Stimulated activated CD8-positive, alpha-beta memory T cell treated with anti-CD3 and anti-CD28 coated beads, Interleukin-2, amount 100 ng/mL, for 1 hour (primary cell): ENCODE results near the gene VCX2.
"Not testable (repeated sequence)": the region's sequence is repeated elsewhere in the genome, so short reads cannot be mapped to it uniquely, and the experiment has no call there.

Experiments used
- DNase-seq, 2 donors: peaks; one replicate each; pipeline ENCODE4 v3.0.0-alpha.2; 2020; ENCODE audit warnings: low read depth in 2 of 2

VCX2 gene

DNA sequence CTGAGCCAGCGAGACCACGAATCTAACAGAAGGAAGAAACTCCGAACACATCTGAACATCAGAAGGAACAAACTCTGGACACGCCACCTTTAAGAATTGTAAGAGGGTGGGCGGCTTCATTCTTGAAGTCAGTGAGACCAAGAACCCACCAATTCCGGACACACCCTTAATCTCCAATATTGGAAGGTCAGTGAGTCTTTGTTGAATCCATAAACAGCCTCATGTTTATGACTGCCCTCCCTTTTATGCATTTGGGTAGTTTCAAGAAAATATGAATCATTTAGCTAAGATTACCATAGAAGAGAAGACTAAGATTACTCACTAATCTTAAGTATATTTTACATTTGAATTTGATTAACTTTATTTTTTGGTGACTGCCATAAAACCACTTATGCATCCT, 48.5 kb downstream of the VCX2 start:
- no peak for DNase-seq

DNA sequence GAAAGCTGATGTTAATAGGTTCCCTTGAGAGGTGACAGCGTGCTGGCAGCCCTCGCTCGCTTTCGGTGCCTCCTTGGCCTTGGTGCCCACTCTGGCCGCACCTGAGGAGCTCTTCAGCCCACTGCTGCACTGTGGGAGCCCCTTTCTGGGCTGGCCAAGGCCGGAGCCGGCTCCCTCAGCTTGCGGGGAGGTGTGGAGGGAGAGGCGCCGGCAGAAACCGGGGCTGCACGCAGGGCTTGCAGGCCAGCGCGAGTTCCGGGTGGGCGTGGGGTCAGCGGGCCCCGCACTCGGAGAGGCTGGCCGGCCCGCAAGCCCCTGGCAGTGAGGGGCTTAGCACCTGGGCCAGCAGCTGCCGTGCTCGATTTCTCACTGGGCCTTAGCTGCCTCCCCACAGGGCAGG, 49.7 kb downstream of the VCX2 start:
- not testable (repeated sequence) for DNase-seq
